Muscle of leg (tissue), 11 donors: ENCODE data around the gene IGF2BP3. TPM values are rescaled to one million over a fixed set of nuclear protein-coding genes. Genes with fewer than 3 reads are reported as not detected.
A peak's percentile ranks its signal among the peaks of the same experiment; 100 is the strongest.
"Not testable (repeated sequence)": the region's sequence is repeated elsewhere in the genome, so short reads cannot be mapped to it uniquely, and the experiment has no call there.

Source experiments
- DNase-seq: peaks from one replicate; pipeline ENCODE4 v3.0.0; 2013
- H3K27ac ChIP-seq: one replicate; pipeline ENCODE4 v1.5.1; 2013; ENCODE audit warnings: mild to moderate bottlenecking, low read length, control low read depth
- H3K27me3 ChIP-seq: one replicate; pipeline ENCODE4 v1.6.1; 2013; ENCODE audit warnings: low read length; ENCODE audit not compliant: control insufficient read depth, insufficient read depth
- H3K36me3 ChIP-seq: one replicate; pipeline ENCODE4 v1.6.1; 2013; ENCODE audit warnings: low read length; ENCODE audit not compliant: control insufficient read depth, insufficient read depth
- H3K4me1 ChIP-seq: one replicate; pipeline ENCODE4 v1.6.1; 2013; ENCODE audit warnings: low read length; ENCODE audit not compliant: control insufficient read depth, insufficient read depth
- H3K4me3 ChIP-seq: one replicate; pipeline ENCODE4 v1.5.1; 2013; ENCODE audit warnings: low read length, control low read depth
- H3K9me3 ChIP-seq: replicated peaks from 2 replicates; pipeline ENCODE4 v1.6.1; 2013; ENCODE audit warnings: low read depth, low read length; ENCODE audit not compliant: control insufficient read depth
- WGBS: methylation state at CpG from one replicate; pipeline ENCODE4 v1.1.5; 2013; ENCODE audit warnings: missing lambda C conversion rate; ENCODE audit not compliant: insufficient coverage; 5-methylcytosine and 5-hydroxymethylcytosine counted together
- polyA plus RNA-seq, 8 donors: library from polyadenylated mRNA; unstranded; fragments of 120-200 nt; gene quantifications; one replicate each; pipeline versions ENCODE4 v1.2.1 to v1.2.3, GENCODE V29; 2013; ENCODE audit warnings: inconsistent platforms in 1 of 8, low replicate concordance in 1 of 8; ENCODE audit not compliant: insufficient read length in 8 of 8, insufficient read depth in 1 of 8
- total RNA-seq: library from RNA; stranded (reverse); fragments of 120-200 nt; gene quantifications from one replicate; pipeline ENCODE4 v1.2.4, GENCODE V29; 2013

The IGF2BP3 gene
- total and polyA plus RNA-seq, 9 donors = 26.2 to 39.2 (median 31.5) TPM

DNA sequence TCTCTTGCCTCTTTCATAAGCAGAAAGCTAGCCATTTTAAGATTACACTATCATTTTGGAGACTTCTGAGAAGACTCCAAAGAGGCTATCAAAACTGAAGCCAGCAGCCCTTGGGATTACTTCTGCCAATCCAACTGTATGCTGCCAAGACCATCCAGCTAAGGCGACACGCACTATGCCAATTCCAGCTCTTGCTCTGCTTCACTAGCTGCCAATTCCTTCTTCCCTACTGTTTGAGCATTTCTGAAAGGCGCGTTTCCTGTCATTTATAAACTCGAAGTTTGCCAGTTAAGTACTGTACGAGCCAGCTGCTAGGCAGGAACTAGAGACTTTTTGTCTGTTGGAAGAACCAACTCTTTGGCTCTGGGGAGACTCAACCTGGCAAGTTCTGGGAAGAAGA lies 134.7 kb downstream of the IGF2BP3 start:
- Histone ChIP-seq H3K27me3 (no peaks in the 10 kb centered on the region), H3K27ac (peak overlapping the region; percentile 17), H3K36me3 (peaks cover 25% of the 10 kb centered on the region), H3K4me1 (peaks cover 17% of the 10 kb centered on the region), H3K9me3 (no peaks in the 10 kb centered on the region), H3K4me3 (no peak overlapping the region)
- WGBS = 67% methylated on average over 4 of the region's 6 CpGs
- peak; percentile 45 for DNase-seq

DNA sequence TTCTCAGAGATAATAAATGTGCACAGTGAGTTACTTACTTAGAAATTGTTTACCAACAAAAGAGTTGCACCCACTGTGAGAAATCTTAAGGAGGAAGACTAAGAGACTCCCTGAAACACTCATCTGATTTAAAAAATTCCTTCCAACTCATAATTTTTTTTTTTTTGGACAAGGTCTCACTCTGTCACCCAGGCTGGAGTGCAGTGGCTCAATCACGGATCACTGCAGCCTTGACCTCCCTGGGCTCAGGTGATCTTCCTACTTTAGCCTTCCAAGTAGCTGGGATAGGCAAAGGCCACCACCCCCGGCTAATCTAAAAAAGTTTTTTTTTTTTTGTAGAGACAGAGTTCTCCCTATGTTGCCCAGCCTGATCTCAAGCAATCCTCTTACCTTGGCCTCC lies 135.2 kb downstream of the IGF2BP3 start:
- Histone ChIP-seq H3K27ac (peak overlapping the region; percentile 17), H3K4me3 (no peak overlapping the region), H3K36me3 (peaks cover 24% of the 10 kb centered on the region), H3K27me3 (no peaks in the 10 kb centered on the region), H3K9me3 (no peaks in the 10 kb centered on the region), H3K4me1 (peaks cover 17% of the 10 kb centered on the region)
- DNase-seq = no peak
- WGBS = 60% methylated on average over 1 of the region's 2 CpGs

DNA sequence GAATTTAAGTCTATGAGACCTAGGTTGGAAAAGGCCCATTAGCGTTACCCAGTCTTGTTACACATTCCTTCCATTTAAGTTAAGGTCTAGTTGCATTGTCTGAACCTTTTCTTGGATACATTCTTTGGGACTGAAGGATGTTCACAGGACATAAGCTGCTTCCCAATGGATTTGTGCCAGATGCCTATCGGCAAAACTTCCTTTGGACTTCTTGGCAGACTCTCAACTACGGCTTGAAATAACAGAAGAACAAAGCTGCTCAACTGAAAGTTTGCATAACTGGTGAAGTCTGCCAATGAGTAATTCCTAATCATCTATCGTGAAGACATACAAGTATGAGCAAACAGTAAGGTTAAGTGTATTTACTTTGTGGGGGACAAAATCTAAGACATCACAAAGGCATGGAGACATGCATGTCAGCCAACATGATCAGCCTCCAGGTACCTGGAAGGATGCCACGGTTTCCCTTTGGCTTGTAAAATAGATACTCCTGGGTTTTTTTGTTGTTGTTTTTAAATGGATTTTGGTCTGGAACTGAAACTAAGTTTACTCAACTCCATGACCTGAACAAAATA lies 135.7 kb downstream of the IGF2BP3 start:
- H3K4me1 ChIP-seq = peaks cover 17% of the 10 kb centered on the region
- H3K9me3 ChIP-seq = no peaks in the 10 kb centered on the region
- 13% methylated on average over 1 of the region's 5 CpGs for WGBS
- no peaks in the 10 kb centered on the region for H3K27me3 ChIP-seq
- H3K4me3 ChIP-seq = no peak overlapping the region
- H3K36me3 ChIP-seq = peaks cover 19% of the 10 kb centered on the region
- H3K27ac ChIP-seq = peak overlapping the region; percentile 71
- DNase-seq = peak; percentile 59

DNA sequence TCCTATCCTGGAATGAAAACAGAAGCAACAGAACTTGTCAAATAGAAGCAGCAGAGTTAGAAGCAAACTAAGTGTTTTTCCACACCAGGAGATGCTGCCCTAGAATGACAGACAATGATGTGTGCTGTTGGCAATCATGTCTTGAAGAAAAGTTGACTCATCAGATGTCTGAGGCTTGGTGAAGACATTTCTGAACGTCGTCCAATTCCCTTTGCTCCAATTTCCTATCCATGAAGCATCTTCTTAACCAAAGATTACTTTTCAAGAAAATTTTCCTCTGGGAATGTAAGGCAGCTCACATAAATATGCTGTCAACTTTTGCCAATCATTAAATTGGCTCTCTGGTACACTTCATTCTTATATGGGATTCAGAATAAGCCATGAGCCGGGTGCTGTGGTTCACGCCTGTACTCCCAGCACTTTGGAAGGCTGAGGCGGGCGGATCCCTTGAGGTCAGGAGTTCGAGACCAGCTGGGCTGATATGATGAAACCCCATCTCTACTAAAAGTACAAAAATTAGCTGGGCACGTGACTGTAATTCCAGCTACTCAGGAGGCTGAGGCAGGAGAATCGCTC lies 136.5 kb downstream of the IGF2BP3 start:
- Histone ChIP-seq H3K4me1 (peaks cover 17% of the 10 kb centered on the region), H3K9me3 (no peaks in the 10 kb centered on the region), H3K4me3 (no peak overlapping the region), H3K27me3 (no peaks in the 10 kb centered on the region), H3K36me3 (peaks cover 18% of the 10 kb centered on the region), H3K27ac (peak overlapping the region; percentile 71)
- DNase-seq = peak; percentile 95
- WGBS = 27% methylated on average over 5 of the region's 9 CpGs

DNA sequence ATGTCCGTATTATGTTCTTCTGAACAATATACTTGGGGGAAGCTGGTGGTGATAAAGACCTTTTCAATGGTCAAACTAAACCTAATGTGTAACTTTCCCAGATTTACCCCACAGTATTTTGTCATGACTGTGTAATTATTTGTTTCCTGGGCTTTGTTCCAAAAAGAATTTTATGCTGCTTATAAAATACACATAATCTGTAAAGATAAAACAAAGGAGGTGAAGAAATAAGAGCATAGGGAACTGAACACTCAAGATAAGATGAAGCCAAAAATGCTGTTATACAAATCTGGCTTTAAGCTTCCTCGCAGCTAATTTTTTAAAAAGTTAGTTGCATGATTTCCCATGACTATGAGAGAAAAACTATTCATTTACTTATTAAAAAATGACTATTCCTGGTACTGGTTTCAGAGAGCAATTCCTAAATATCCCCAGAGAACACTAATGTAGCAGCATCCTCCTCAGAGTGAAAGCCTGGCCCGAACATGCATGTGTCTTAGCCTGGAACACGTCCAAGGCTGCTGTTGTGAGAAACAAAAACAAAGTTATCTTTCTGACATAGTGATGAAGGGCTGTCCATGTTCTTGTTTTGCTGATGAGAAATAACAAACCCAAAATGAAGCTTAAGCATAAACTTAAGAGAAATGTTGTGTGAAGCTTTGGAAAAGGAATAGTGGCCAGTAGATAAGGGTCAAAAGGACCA lies 137.2 kb downstream of the IGF2BP3 start:
- WGBS = 27% methylated on average over 2 of the region's 4 CpGs
- H3K27ac ChIP-seq = peak overlapping the region; percentile 71
- H3K36me3 ChIP-seq = peaks cover 13% of the 10 kb centered on the region
- peaks cover 17% of the 10 kb centered on the region for H3K4me1 ChIP-seq
- H3K27me3 ChIP-seq = no peaks in the 10 kb centered on the region
- no peak overlapping the region for H3K4me3 ChIP-seq
- H3K9me3 ChIP-seq = no peaks in the 10 kb centered on the region
- peak; percentile 91 for DNase-seq

DNA sequence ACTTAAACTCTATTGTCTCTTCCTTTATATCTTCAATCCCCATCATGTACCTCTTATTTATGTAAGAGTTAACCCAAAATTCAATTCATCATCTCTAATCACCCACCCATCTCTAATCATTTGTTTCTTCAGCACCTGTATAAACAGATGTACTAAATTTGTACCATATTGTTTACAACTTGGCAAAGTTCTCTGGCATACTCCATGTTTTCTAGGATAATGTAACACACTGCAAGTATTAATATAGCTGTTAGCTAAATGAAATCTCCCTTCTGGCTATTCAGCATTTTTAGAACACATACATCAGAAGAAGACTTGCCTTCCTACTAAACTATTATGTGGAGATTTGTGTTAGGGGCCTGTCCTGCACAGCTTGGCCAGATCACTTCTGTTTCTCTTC lies 138.1 kb downstream of the IGF2BP3 start:
- H3K27ac ChIP-seq = peak overlapping the region; percentile 44
- H3K36me3 ChIP-seq = peaks cover 11% of the 10 kb centered on the region
- H3K4me1 ChIP-seq = peaks cover 17% of the 10 kb centered on the region
- H3K4me3 ChIP-seq = no peak overlapping the region
- H3K27me3 ChIP-seq = no peaks in the 10 kb centered on the region
- H3K9me3 ChIP-seq = no peaks in the 10 kb centered on the region
- DNase-seq = peak; percentile 32

DNA sequence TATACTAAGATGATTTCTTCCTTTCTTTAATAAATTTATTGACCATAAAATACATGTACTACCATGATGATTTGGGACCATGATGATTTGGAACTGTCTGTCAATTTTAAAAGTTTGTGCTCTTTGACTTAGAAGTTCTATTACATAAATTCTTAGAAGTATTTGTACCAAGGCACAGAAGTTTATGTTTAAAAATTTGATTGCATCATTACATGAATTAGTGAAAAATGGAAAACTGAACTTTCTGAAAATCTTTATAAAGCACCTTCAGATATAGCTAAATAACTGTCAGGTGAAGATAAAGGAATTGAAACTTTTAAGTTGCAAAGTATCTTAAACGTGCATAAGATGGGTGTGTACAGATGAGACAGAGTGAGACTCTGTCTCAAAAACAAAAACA lies 139.2 kb downstream of the IGF2BP3 start:
- Histone ChIP-seq H3K4me1 (peaks cover 17% of the 10 kb centered on the region), H3K27ac (no peak overlapping the region), H3K9me3 (no peaks in the 10 kb centered on the region), H3K27me3 (no peaks in the 10 kb centered on the region), H3K36me3 (peaks cover 11% of the 10 kb centered on the region), H3K4me3 (no peak overlapping the region)
- no peak for DNase-seq
- WGBS = no CpG with 5 or more reads among the region's 1 CpG

DNA sequence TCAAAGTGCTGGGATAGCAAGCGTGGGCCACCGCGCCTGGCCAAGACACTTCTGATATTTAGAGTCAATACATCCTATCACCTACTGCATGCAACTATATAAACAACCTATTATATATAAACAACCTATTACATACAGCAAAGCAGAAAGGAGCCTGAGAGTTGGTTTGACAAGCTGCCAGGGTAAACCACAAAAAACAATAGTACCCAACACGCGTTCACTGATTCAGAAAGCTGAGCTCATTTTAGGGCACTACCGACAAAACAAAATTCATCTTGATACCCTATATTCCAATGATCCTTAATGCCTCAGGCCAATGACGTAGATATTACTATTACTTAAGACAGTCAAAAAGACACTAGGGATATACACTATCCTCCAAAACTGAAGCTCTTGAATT lies 154.9 kb downstream of the IGF2BP3 start:
- H3K4me1 ChIP-seq = peaks cover 3% of the 10 kb centered on the region
- DNase-seq = no peak
- no peak overlapping the region for H3K27ac ChIP-seq
- no peak overlapping the region for H3K4me3 ChIP-seq
- peaks cover 42% of the 10 kb centered on the region for H3K36me3 ChIP-seq
- WGBS = 100% methylated on average over 3 of the region's 7 CpGs
- H3K9me3 ChIP-seq = no peaks in the 10 kb centered on the region
- H3K27me3 ChIP-seq = no peaks in the 10 kb centered on the region

DNA sequence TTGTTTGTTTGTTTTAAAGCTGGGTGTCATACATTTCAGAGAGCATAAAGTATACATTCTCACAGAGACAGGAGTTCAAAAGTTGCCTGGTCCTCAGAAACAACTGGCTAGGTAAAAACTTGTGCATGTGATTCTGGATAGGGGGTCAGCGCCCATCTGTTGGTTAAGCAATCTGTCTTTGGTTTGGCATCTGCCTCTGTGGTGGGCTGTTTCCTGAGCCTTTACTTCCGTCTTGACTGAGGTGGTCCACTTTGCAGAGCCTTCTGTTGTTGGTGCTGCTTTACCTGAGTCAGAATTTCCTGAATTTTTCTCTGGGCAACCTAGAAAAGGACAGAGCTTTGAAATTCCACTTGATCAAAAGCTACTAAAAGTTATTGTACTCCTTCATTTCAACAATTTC lies 158.2 kb downstream of the IGF2BP3 start:
- H3K4me1 ChIP-seq = not testable (repeated sequence)
- H3K36me3 ChIP-seq = peaks cover 44% of the 10 kb centered on the region
- WGBS = 100% methylated on average over 1 of the region's 2 CpGs

DNA sequence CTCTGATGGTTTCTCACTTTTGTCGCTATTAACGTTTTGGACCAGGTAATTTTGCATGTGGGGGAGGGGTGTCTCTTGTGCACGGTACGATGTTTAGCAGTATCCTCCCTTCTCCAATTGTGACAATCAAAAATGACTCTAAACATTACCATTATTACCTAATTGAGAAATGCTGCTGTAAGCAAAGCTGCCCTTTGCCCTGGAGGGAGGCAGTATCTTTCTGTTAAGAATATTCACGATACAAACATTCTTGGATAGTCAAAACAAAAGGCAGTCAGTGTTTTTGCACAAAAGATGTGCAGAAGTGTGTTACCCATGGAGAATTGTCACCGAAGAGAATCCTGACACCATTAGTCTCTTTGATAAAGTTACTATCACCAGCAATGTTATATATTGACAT lies 161.5 kb downstream of the IGF2BP3 start:
- H3K4me1 ChIP-seq = no peaks in the 10 kb centered on the region
- H3K27me3 ChIP-seq = no peaks in the 10 kb centered on the region
- no CpG with 5 or more reads among the region's 6 CpGs for WGBS
- H3K4me3 ChIP-seq = no peak overlapping the region
- peaks cover 39% of the 10 kb centered on the region for H3K36me3 ChIP-seq
- no peak for DNase-seq
- H3K9me3 ChIP-seq = no peaks in the 10 kb centered on the region
- no peak overlapping the region for H3K27ac ChIP-seq

More for the DNA sequence above, 158.2 kb downstream of the IGF2BP3 start:
- H3K9me3 ChIP-seq, DNase-seq, H3K4me3 ChIP-seq, H3K27me3 ChIP-seq, H3K27ac ChIP-seq: not testable (repeated sequence)
